Liver (tissue), 9 donors: ENCODE measurements around the gene CCDC186. TPM values are rescaled to one million over a fixed set of nuclear protein-coding genes. Genes with fewer than 3 reads are reported as not detected.

Experiments
- DNase-seq: peaks from one replicate; pipeline ENCODE4 v3.0.0-alpha.2; 2017; ENCODE audit warnings: low spot score
- H3K27ac ChIP-seq, 2 donors: one replicate each; pipeline ENCODE4 v1.7.0; 2013; ENCODE audit warnings: inconsistent platforms in 2 of 2, low read length in 2 of 2, control low read depth in 1 of 2, low read depth in 1 of 2, mild to moderate bottlenecking in 1 of 2
- H3K27me3 ChIP-seq, 4 donors: one replicate each; pipeline versions ENCODE4 v1.6.1 to v1.7.0; 2013; ENCODE audit warnings: low read length in 3 of 4, inconsistent platforms in 1 of 4, mild to moderate bottlenecking in 1 of 4, moderate library complexity in 1 of 4; ENCODE audit not compliant: control insufficient read depth in 4 of 4, insufficient read depth in 4 of 4
- H3K36me3 ChIP-seq, 4 donors: one replicate each; pipeline versions ENCODE4 v1.6.1 to v1.7.0; 2013; ENCODE audit warnings: low read length in 3 of 4, mild to moderate bottlenecking in 3 of 4, low read depth in 1 of 4, moderate library complexity in 1 of 4; ENCODE audit not compliant: control insufficient read depth in 4 of 4, insufficient read depth in 3 of 4
- H3K4me1 ChIP-seq, 4 donors: one replicate each; pipeline versions ENCODE4 v1.6.1 to v1.7.0; 2013; ENCODE audit warnings: low read length in 3 of 4, mild to moderate bottlenecking in 3 of 4, moderate library complexity in 1 of 4; ENCODE audit not compliant: control insufficient read depth in 4 of 4, insufficient read depth in 4 of 4
- H3K4me3 ChIP-seq, 3 donors: one replicate each; pipeline versions ENCODE4 v1.6.1 to v1.7.0; 2013; ENCODE audit warnings: low read length in 3 of 3, control low read depth in 1 of 3, low read depth in 1 of 3, mild to moderate bottlenecking in 1 of 3
- H3K9ac ChIP-seq, 2 donors: one replicate each; pipeline ENCODE4 v1.7.0; 2013; ENCODE audit warnings: low read length in 2 of 2, mild to moderate bottlenecking in 2 of 2, moderate library complexity in 2 of 2, control low read depth in 1 of 2, low read depth in 1 of 2
- H3K9me3 ChIP-seq, 4 donors: one replicate each; pipeline versions ENCODE4 v1.6.1 to v1.7.0; 2013; ENCODE audit warnings: low read length in 3 of 4; ENCODE audit not compliant: control insufficient read depth in 4 of 4
- ATF3 ChIP-seq: IDR thresholded peaks from 2 replicates; pipeline ENCODE4 v1.6.1; 2016; ENCODE audit warnings: antibody characterized with exemption
- CTCF ChIP-seq: fragments of 150-350 bp; IDR thresholded peaks from 2 replicates; pipeline ENCODE4 v1.5.1; 2017; ENCODE audit warnings: improper control_type of control experiment, low read depth, low read length; ENCODE audit not compliant: missing input control
- EGR1 ChIP-seq, 2 donors: IDR thresholded peaks; 2 replicates each; pipeline ENCODE4 v1.6.1; 2016 to 2018; ENCODE audit warnings: antibody characterized with exemption in 2 of 2, low read depth in 2 of 2
- FOXA2 ChIP-seq: IDR thresholded peaks from 2 replicates; pipeline ENCODE4 v1.6.1; 2016; ENCODE audit warnings: antibody characterized with exemption
- GABPA ChIP-seq, 2 donors: IDR thresholded peaks in 1 of 2; conservative IDR thresholded peaks in 1 of 2; 2 replicates each; pipeline ENCODE4 v1.6.1; 2016; ENCODE audit warnings: antibody characterized with exemption in 2 of 2, mild to moderate bottlenecking in 1 of 2, moderate library complexity in 1 of 2
- HNF4A ChIP-seq, 2 donors: conservative IDR thresholded peaks; 2 replicates each; pipeline ENCODE4 v1.6.1; 2016; ENCODE audit warnings: antibody characterized with exemption in 2 of 2, mild to moderate bottlenecking in 2 of 2
- HNF4G ChIP-seq: IDR thresholded peaks from 2 replicates; pipeline ENCODE4 v1.6.1; 2016; ENCODE audit warnings: antibody characterized with exemption
- JUND ChIP-seq, 2 donors: IDR thresholded peaks; 2 replicates each; pipeline ENCODE4 v1.6.1; 2016; ENCODE audit warnings: antibody characterized with exemption in 2 of 2
- MAX ChIP-seq: IDR thresholded peaks from 2 replicates; pipeline ENCODE4 v1.6.1; 2016; ENCODE audit warnings: antibody characterized with exemption
- NR2F2 ChIP-seq: IDR thresholded peaks from 2 replicates; pipeline ENCODE4 v1.6.1; 2016; ENCODE audit warnings: antibody characterized with exemption
- RAD21 ChIP-seq, 2 donors: IDR thresholded peaks; 2 replicates each; pipeline ENCODE4 v1.6.1; 2016; ENCODE audit warnings: antibody characterized with exemption in 2 of 2, mild to moderate bottlenecking in 2 of 2
- REST ChIP-seq: IDR thresholded peaks from 2 replicates; pipeline ENCODE4 v1.6.1; 2016; ENCODE audit warnings: antibody characterized with exemption, mild to moderate bottlenecking
- RXRA ChIP-seq, 2 donors: IDR thresholded peaks; 2 replicates each; pipeline ENCODE4 v1.6.1; 2017 to 2018; ENCODE audit warnings: antibody characterized with exemption in 2 of 2, mild to moderate bottlenecking in 1 of 2
- SP1 ChIP-seq: IDR thresholded peaks from 2 replicates; pipeline ENCODE4 v1.6.1; 2018; ENCODE audit warnings: antibody characterized with exemption, mild to moderate bottlenecking
- TAF1 ChIP-seq: conservative IDR thresholded peaks from 2 replicates; pipeline ENCODE4 v1.6.1; 2016; ENCODE audit warnings: antibody characterized with exemption, mild to moderate bottlenecking
- YY1 ChIP-seq: IDR thresholded peaks from 2 replicates; pipeline ENCODE4 v1.6.1; 2016; ENCODE audit warnings: antibody characterized with exemption, mild to moderate bottlenecking
- ZBTB33 ChIP-seq: IDR thresholded peaks from 2 replicates; pipeline ENCODE4 v1.6.1; 2016; ENCODE audit warnings: antibody characterized with exemption
- WGBS: extraction: QIAGEN DNeasy Blood & Tissue Kit; methylation state at CpG from one replicate; pipeline ENCODE4 v1.1.7; 2013; 5-methylcytosine and 5-hydroxymethylcytosine counted together
- polyA plus RNA-seq, 2 donors: library from polyadenylated mRNA; stranded (reverse) in 1 of 2; unstranded in 1 of 2; fragments of 200-250 nt in 1 of 2; fragments of >200 nt in 1 of 2; fragmentation: Nextera tagmentation in 1 of 2; extraction: Ambion mirVana in 1 of 2; gene quantifications; one replicate each; pipeline versions ENCODE4 v1.2.1 to v1.2.3, GENCODE V29; 2013 to 2015
- total RNA-seq, 2 donors: library from RNA; depleted of rRNA; stranded (reverse); fragments of >200 nt; gene quantifications; one replicate each; pipeline ENCODE4 v1.2.3, GENCODE V29; 2014
- donor health status: healthy.
- donor health status: healthy.
- donor health status: healthy.
- donor health status: healthy.
- donor health status: healthy.

The CCDC186 gene
- total and polyA plus RNA-seq, 4 donors: 1.9 to 11.6 (median 6.1) TPM

GRCh38 chr10:114166494-114166893 is 7.5 kb downstream of the CCDC186 start:
- Histone ChIP-seq H3K9ac (no peak overlapping the region), H3K4me3 (no peak overlapping the region), H3K36me3 (peaks cover 0 to 5% (median 2%) of the 10 kb centered on the region in 4 donors), H3K27me3 (no peaks in the 10 kb centered on the region), H3K9me3 (peaks cover 2 to 6% (median 3%) of the 10 kb centered on the region in 4 donors), H3K4me1 (no peaks in the 10 kb centered on the region), H3K27ac (no peak overlapping the region)
- TF ChIP-seq REST (no peak), RAD21 (IDR thresholded peaks at IDR 0.05) (no peak), YY1 (no peak), SP1 (no peak), JUND (IDR thresholded peaks at IDR 0.05) (no peak), EGR1 (IDR thresholded peaks at IDR 0.05; ENCODE audit: low read depth in 2 of 2) (no peak), FOXA2 (no peak), NR2F2 (no peak), TAF1 (no peak), CTCF (no peak), HNF4A (conservative IDR thresholded peaks at IDR 0.05) (no peak), ZBTB33 (no peak), HNF4G (no peak), RXRA (IDR thresholded peaks at IDR 0.05) (no peak)
- DNase-seq: no peak
- 71% methylated on average over 3 of the region's 3 CpGs for WGBS

- Histone ChIP-seq H3K4me3 (no peak overlapping the region), H3K36me3 (peaks cover 0 to 5% (median 3%) of the 10 kb centered on the region in 4 donors), H3K9ac (no peak overlapping the region), H3K27ac (no peak overlapping the region), H3K4me1 (no peaks in the 10 kb centered on the region), H3K9me3 (peaks cover 2 to 6% (median 3%) of the 10 kb centered on the region in 4 donors), H3K27me3 (no peaks in the 10 kb centered on the region)
- WGBS: 84% methylated on average over 3 of the region's 3 CpGs
- no peak for DNase-seq
- TF ChIP-seq MAX (no peak), FOXA2 (no peak), CTCF (no peak), ATF3 (no peak), RAD21 (IDR thresholded peaks at IDR 0.05) (no peak), TAF1 (no peak), HNF4G (no peak), ZBTB33 (no peak), NR2F2 (no peak), GABPA (IDR thresholded peaks at IDR 0.05 in 1 of 2, conservative IDR thresholded peaks at IDR 0.05 in 1 of 2) (no peak), SP1 (no peak), RXRA (IDR thresholded peaks at IDR 0.05) (no peak)
Observed at GRCh38 chr10:114166043-114166442, 8.0 kb downstream of the CCDC186 start.
